Aorta (tissue), 5 donors: ENCODE data around the gene ZDHHC21. TPM values are rescaled to one million over a fixed set of nuclear protein-coding genes. Genes with fewer than 3 reads are reported as not detected.

ENCODE experiments used
- ATAC-seq: fragments of 200-7000 bp; cut with Tn5 transposase; one replicate; pipeline ENCODE4 v1.9.1; 2022; ENCODE audit warnings: moderate library complexity; ENCODE audit not compliant: low FRiP score
- DNase-seq, 2 donors: peaks; one replicate each; pipeline ENCODE4 v3.0.0-alpha.2; 2020
- H3K27ac ChIP-seq, 2 donors: one replicate each; pipeline ENCODE4 v1.5.1; 2013; ENCODE audit warnings: low read length in 2 of 2, mild to moderate bottlenecking in 2 of 2, moderate library complexity in 2 of 2, control low read depth in 1 of 2, inconsistent platforms in 1 of 2, low read depth in 1 of 2
- H3K27me3 ChIP-seq, 2 donors: one replicate each; pipeline ENCODE4 v1.6.1; 2013; ENCODE audit warnings: control low read depth in 1 of 2, low read length in 1 of 2, mild to moderate bottlenecking in 1 of 2, moderate library complexity in 1 of 2; ENCODE audit not compliant: insufficient read depth in 2 of 2, control insufficient read depth in 1 of 2
- H3K36me3 ChIP-seq, 2 donors: one replicate each; pipeline ENCODE4 v1.6.1; 2013; ENCODE audit warnings: control low read depth in 1 of 2, low read length in 1 of 2, mild to moderate bottlenecking in 1 of 2; ENCODE audit not compliant: insufficient read depth in 2 of 2, control insufficient read depth in 1 of 2
- H3K4me1 ChIP-seq, 2 donors: one replicate each; pipeline ENCODE4 v1.6.1; 2013; ENCODE audit warnings: low read length in 2 of 2, control low read depth in 1 of 2, mild to moderate bottlenecking in 1 of 2, moderate library complexity in 1 of 2; ENCODE audit not compliant: insufficient read depth in 2 of 2, control insufficient read depth in 1 of 2
- H3K4me3 ChIP-seq, 2 donors: one replicate each; pipeline ENCODE4 v1.5.1; 2013; ENCODE audit warnings: low read length in 2 of 2, control low read depth in 1 of 2, mild to moderate bottlenecking in 1 of 2
- H3K9me3 ChIP-seq: one replicate; pipeline ENCODE4 v1.6.1; 2013; ENCODE audit warnings: mild to moderate bottlenecking, low read length; ENCODE audit not compliant: control insufficient read depth
- WGBS, 2 donors: extraction: QIAGEN DNeasy Blood & Tissue Kit; methylation state at CpG; one replicate each; pipeline ENCODE4 v1.1.7; 2013; 5-methylcytosine and 5-hydroxymethylcytosine counted together
- intact Hi-C, 2 donors: fragments of 100-400 bp; cut with DNase I; formaldehyde crosslinking; loops; one replicate each; pipeline versions ENCODE4 v1.14.2 to v1.15.0; 2022
- polyA plus RNA-seq, 2 donors: library from polyadenylated mRNA; stranded (reverse); fragments of 200-250 nt; gene quantifications; one replicate each; pipeline ENCODE4 v1.2.3, GENCODE V29; 2013
- total RNA-seq, 2 donors: library from RNA; stranded (reverse); fragmentation: NEBNext Ultra II Directional; extraction: Animal tissue kit (Norgen Biotek cat#: 25700); gene quantifications; one replicate each; pipeline ENCODE4 v1.2.1, GENCODE V29; 2021
- donor health status: healthy with polysubstance abuse.
- donor health status: Bipolar disorder and iron deficiency.
- donor health status: DM: no; HTN: no; CAD: no.
- donor health status: DM: no; HTN: no; CAD: no.
- donor health status: DM: yes; HTN: yes; CAD: no.

Gene ZDHHC21
- total and polyA plus RNA-seq, 4 donors = 2.3 to 17.7 (median 10.7) TPM

DNA sequence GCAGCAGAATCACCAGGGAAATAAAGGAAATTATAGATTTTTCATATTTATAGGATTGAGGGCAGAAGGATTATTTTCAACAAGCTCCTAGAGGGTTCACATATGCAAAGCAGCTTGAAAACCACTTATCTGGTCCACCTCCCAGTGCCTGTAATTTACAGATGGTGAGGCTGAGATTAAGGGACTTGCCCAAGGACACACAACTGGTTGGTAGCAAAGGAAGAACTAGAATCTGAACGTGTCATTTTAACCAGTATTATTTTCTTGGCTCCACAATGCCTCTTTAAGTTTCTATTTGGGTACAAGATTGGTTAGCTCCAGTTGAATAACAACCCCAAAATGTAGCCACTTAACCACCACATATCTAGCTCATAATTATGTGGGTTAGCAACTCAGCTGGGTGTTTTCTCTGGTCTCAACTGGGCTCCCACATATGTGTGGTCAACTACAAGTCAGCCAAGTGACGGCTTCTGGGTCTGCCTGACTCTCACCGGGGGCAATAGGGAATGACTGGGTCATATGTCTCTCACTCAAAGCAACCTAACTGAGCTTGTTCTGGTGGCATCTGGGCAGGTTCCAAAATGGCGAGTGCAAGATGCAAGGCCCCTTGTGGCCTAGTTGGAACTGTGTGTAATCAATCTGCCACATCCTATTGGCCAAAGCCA is 127.7 kb downstream of the ZDHHC21 start:
- Histone ChIP-seq H3K27me3 (no peaks in the 10 kb centered on the region), H3K36me3 (no peaks in the 10 kb centered on the region), H3K4me1 (no peaks in the 10 kb centered on the region), H3K27ac (no peak overlapping the region), H3K9me3 (peaks cover 1% of the 10 kb centered on the region), H3K4me3 (no peak overlapping the region)
- DNase-seq (no peak), ATAC-seq (no peak)
- intact Hi-C loops = no loop called here
- 63% methylated on average over 4 of the region's 4 CpGs for WGBS, 2 donors

DNA sequence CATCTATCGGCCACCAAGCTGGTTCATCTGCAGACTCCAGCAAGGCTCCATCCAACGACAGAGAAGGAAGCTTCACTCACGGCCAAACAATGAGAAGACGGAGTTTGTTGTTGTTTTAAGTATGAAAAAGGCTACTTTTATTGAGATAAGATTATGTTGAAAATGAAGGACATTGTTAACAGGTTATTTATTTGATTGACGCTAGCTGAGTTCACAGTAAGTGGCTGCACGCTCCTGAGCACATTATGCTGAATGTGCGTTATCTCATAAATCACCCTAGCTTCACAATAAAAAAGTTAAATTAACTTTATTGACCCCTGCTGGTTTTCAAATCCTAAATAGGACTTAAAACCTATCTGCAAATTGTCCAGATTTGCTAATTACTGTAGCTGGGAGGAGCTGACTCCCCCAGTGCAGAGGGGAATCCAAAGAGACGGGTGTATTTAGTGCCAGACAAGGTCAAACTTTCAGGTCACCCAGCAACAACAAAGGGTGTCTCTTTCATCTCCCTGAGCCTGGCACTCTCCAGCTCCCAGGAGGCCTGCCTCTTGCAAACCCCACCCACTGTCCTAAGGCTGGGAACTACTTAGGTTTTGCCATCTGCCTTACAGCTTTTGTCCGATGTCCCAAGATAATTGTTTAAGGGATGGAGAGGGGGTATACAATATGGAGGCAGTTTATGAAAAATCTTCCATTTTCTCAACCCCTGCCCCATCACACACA is 129.2 kb downstream of the ZDHHC21 start:
- ATAC-seq (no peak), DNase-seq (no peak)
- intact Hi-C loops = no loop called here
- H3K4me3 ChIP-seq = no peak overlapping the region
- WGBS, 2 donors = 70 to 74% methylated on average over 9 of the region's 9 CpGs
- no peaks in the 10 kb centered on the region for H3K4me1 ChIP-seq
- no peak overlapping the region for H3K27ac ChIP-seq
- no peaks in the 10 kb centered on the region for H3K27me3 ChIP-seq
- H3K9me3 ChIP-seq = peaks cover 1% of the 10 kb centered on the region
- no peaks in the 10 kb centered on the region for H3K36me3 ChIP-seq

- no peak for DNase-seq
- Histone ChIP-seq H3K27me3 (no peaks in the 10 kb centered on the region), H3K4me3 (no peak overlapping the region), H3K36me3 (no peaks in the 10 kb centered on the region), H3K4me1 (no peaks in the 10 kb centered on the region), H3K9me3 (peaks cover 1% of the 10 kb centered on the region), H3K27ac (no peak overlapping the region)
- ATAC-seq = no peak
- intact Hi-C loops = no loop called here
- WGBS, 2 donors = 36 to 49% methylated on average over 9 of the region's 9 CpGs
Measured at GRCh38 chr9:14561929-14562405, 131.3 kb downstream of the ZDHHC21 start.

Other genes starting within 250 kb of the ZDHHC21 start
- under 1 TPM in 1 of 2 donors, not detected in 1; 0.29 TPM for gene CER1, start 29.3 kb upstream of the ZDHHC21 start, total RNA-seq
- gene CER1, start 29.3 kb upstream of the ZDHHC21 start, polyA plus RNA-seq = not detected
- 10 to 100 TPM; 14.0 to 18.9 TPM for gene FREM1, start 217.0 kb upstream of the ZDHHC21 start, total RNA-seq
- 10 to 100 TPM in 1 of 2 donors, 1 to 10 TPM in 1; 6.9 to 15.1 TPM for gene FREM1, start 217.0 kb upstream of the ZDHHC21 start, polyA plus RNA-seq